HEK293 (cell line): Measurements from ENCODE around the gene OR51E1.
A peak's percentile ranks its signal among the peaks of the same experiment; 100 is the strongest.

Experiments used
- CTCF ChIA-PET: fragments of 350-600 bp; formaldehyde crosslinking; extraction: SDS; loops from one replicate; lab custom pipeline; 2021; ENCODE audit warnings: antibody characterized with exemption; lab: Yijun Ruan, JAX
- POLR2A ChIA-PET: fragments of 300-600 bp; formaldehyde crosslinking; extraction: SDS; loops from one replicate; lab custom pipeline; 2020; ENCODE audit warnings: antibody characterized with exemption, inconsistent platforms; lab: Yijun Ruan, JAX
- H3K27ac ChIP-seq: fragments of 200-500 bp; sonication (Bioruptor generic); 2 replicates; pipeline ENCODE4 v1.5.1; 2014; ENCODE audit warnings: low read depth, low read length, control low read depth, inconsistent platforms; ENCODE audit errors: extremely low read depth
- H3K36me3 ChIP-seq, 2 experiments: fragments of 200-500 bp in 1 of 2; sonication (Bioruptor generic) in 1 of 2; 1 replicate in 1 of 2; 2 replicates in 1 of 2; pipeline ENCODE4 v1.5.1; 2014 to 2017; ENCODE audit warnings: inconsistent platforms in 2 of 2, low read length in 2 of 2; ENCODE audit not compliant: control insufficient read depth in 2 of 2, insufficient read depth in 1 of 2
- H3K4me1 ChIP-seq: fragments of 200-500 bp; sonication (Bioruptor generic); 2 replicates; pipeline ENCODE4 v1.5.1; 2014; ENCODE audit warnings: mild to moderate bottlenecking, low read length, inconsistent platforms; ENCODE audit not compliant: control insufficient read depth, insufficient read depth
- H3K4me3 ChIP-seq: 2 replicates; pipeline ENCODE4 v1.5.1; 2011; ENCODE audit warnings: low read depth, mild to moderate bottlenecking, control low read depth, low read length, moderate library complexity
- H3K9me3 ChIP-seq: fragments of 200-500 bp; sonication (Bioruptor generic); 2 replicates; pipeline ENCODE4 v1.5.1; 2014; ENCODE audit warnings: low read depth, low read length, inconsistent platforms; ENCODE audit not compliant: control insufficient read depth, insufficient read depth
- KLF8 ChIP-seq: fragments of 450-650 bp; formaldehyde crosslinking; IDR thresholded peaks from 2 replicates; pipeline ENCODE4 v1.5.1; 2016; ENCODE audit warnings: missing biosample characterization, missing genetic modification characterization
- KLF9 ChIP-seq: fragments of 450-650 bp; formaldehyde crosslinking; IDR thresholded peaks from 2 replicates; pipeline ENCODE4 v1.5.1; 2016; ENCODE audit warnings: missing biosample characterization, missing genetic modification characterization, low read depth
- ZBTB10 ChIP-seq: fragments of 450-650 bp; formaldehyde crosslinking; IDR thresholded peaks from 2 replicates; pipeline ENCODE4 v1.5.1; 2016; ENCODE audit warnings: missing biosample characterization, missing genetic modification characterization
- ZBTB48 ChIP-seq: fragments of 450-650 bp; formaldehyde crosslinking; IDR thresholded peaks from 2 replicates; pipeline ENCODE4 v1.5.1; 2016; ENCODE audit warnings: missing biosample characterization, missing genetic modification characterization
- ZNF112 ChIP-seq: fragments of 450-650 bp; formaldehyde crosslinking; IDR thresholded peaks from 2 replicates; pipeline ENCODE4 v1.5.0; 2017; ENCODE audit warnings: missing biosample characterization, missing genetic modification characterization
- ZNF174 ChIP-seq: fragments of 450-650 bp; formaldehyde crosslinking; IDR thresholded peaks from 2 replicates; pipeline ENCODE4 v1.5.0; 2017; ENCODE audit warnings: missing biosample characterization, mild to moderate bottlenecking, missing genetic modification characterization
- ZNF248 ChIP-seq: fragments of 450-650 bp; formaldehyde crosslinking; IDR thresholded peaks from 2 replicates; pipeline ENCODE4 v1.5.1; 2017; ENCODE audit warnings: missing biosample characterization, missing genetic modification characterization
- ZNF335 ChIP-seq: fragments of 450-650 bp; formaldehyde crosslinking; conservative IDR thresholded peaks from 2 replicates; pipeline ENCODE4 v1.5.1; 2016; ENCODE audit warnings: missing biosample characterization, missing genetic modification characterization
- ZNF341 ChIP-seq: fragments of 450-650 bp; formaldehyde crosslinking; IDR thresholded peaks from 2 replicates; pipeline ENCODE4; 2016; ENCODE audit warnings: low read depth, missing biosample characterization, missing genetic modification characterization
- ZNF354C ChIP-seq: fragments of 450-650 bp; formaldehyde crosslinking; IDR thresholded peaks from 2 replicates; pipeline ENCODE4 v1.5.1; 2016; ENCODE audit warnings: missing biosample characterization, missing genetic modification characterization, low read depth, borderline replicate concordance
- ZNF521 ChIP-seq: fragments of 450-650 bp; formaldehyde crosslinking; IDR thresholded peaks from 2 replicates; pipeline ENCODE4 v1.5.1; 2017; ENCODE audit warnings: missing biosample characterization, mild to moderate bottlenecking, missing genetic modification characterization
- ZNF529 ChIP-seq: fragments of 450-650 bp; formaldehyde crosslinking; IDR thresholded peaks from 2 replicates; pipeline ENCODE4 v1.5.1; 2017; ENCODE audit warnings: missing genetic modification characterization, missing biosample characterization; ENCODE audit not compliant: insufficient replicate concordance
- ZNF580 ChIP-seq: fragments of 450-650 bp; formaldehyde crosslinking; IDR thresholded peaks from 2 replicates; pipeline ENCODE4 v1.5.1; 2016; ENCODE audit warnings: missing biosample characterization, missing genetic modification characterization
- ZNF621 ChIP-seq: fragments of 450-650 bp; formaldehyde crosslinking; IDR thresholded peaks from 2 replicates; pipeline ENCODE4 v1.5.1; 2017; ENCODE audit warnings: missing biosample characterization, missing genetic modification characterization
- ZNF626 ChIP-seq: fragments of 450-650 bp; sonication (Bioruptor Pico); formaldehyde crosslinking; IDR thresholded peaks from 2 replicates; pipeline ENCODE4 v1.5.1; 2018; ENCODE audit warnings: missing biosample characterization, missing genetic modification characterization, inconsistent platforms
- ZNF660 ChIP-seq: fragments of 450-650 bp; IDR thresholded peaks from 2 replicates; pipeline ENCODE4 v1.5.1; 2018; ENCODE audit warnings: missing biosample characterization, mild to moderate bottlenecking, missing genetic modification characterization
- TF ChIP-seq, protein P1 (sequence below): fragments of 450-650 bp; formaldehyde crosslinking; IDR thresholded peaks from 2 replicates; pipeline ENCODE4 v1.5.1; 2016; ENCODE audit warnings: missing biosample characterization, missing genetic modification characterization
- TF ChIP-seq, protein P2 (sequence below): fragments of 450-650 bp; formaldehyde crosslinking; IDR thresholded peaks from 2 replicates; pipeline ENCODE4 v1.5.1; 2017; ENCODE audit warnings: missing biosample characterization, mild to moderate bottlenecking, missing genetic modification characterization, moderate library complexity
- TF ChIP-seq, protein P3 (sequence below): fragments of 450-650 bp; formaldehyde crosslinking; IDR thresholded peaks from 2 replicates; pipeline ENCODE4 v1.5.1; 2016; ENCODE audit warnings: missing biosample characterization, missing genetic modification characterization

OR51E1 gene

GRCh38 chr11:4607781-4608666 is 35.8 kb upstream of the OR51E1 start, which contains the start of gene TRIM68 (continued):
- TF ChIP-seq, protein P1, sequence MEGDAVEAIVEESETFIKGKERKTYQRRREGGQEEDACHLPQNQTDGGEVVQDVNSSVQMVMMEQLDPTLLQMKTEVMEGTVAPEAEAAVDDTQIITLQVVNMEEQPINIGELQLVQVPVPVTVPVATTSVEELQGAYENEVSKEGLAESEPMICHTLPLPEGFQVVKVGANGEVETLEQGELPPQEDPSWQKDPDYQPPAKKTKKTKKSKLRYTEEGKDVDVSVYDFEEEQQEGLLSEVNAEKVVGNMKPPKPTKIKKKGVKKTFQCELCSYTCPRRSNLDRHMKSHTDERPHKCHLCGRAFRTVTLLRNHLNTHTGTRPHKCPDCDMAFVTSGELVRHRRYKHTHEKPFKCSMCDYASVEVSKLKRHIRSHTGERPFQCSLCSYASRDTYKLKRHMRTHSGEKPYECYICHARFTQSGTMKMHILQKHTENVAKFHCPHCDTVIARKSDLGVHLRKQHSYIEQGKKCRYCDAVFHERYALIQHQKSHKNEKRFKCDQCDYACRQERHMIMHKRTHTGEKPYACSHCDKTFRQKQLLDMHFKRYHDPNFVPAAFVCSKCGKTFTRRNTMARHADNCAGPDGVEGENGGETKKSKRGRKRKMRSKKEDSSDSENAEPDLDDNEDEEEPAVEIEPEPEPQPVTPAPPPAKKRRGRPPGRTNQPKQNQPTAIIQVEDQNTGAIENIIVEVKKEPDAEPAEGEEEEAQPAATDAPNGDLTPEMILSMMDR (tag by site-specific recombination): no peak
- TF ChIP-seq ZBTB48 (tag by site-specific recombination) (peak; percentile 58), ZNF626 (tag by site-specific recombination) (no peak), ZNF335 (tag by site-specific recombination) (peak; percentile 95)

- TF ChIP-seq ZBTB10: no peak
- TF ChIP-seq ZNF660 (tag by site-specific recombination): no peak
- no peak for TF ChIP-seq ZNF580 (tag by site-specific recombination)
- TF ChIP-seq, protein P2, sequence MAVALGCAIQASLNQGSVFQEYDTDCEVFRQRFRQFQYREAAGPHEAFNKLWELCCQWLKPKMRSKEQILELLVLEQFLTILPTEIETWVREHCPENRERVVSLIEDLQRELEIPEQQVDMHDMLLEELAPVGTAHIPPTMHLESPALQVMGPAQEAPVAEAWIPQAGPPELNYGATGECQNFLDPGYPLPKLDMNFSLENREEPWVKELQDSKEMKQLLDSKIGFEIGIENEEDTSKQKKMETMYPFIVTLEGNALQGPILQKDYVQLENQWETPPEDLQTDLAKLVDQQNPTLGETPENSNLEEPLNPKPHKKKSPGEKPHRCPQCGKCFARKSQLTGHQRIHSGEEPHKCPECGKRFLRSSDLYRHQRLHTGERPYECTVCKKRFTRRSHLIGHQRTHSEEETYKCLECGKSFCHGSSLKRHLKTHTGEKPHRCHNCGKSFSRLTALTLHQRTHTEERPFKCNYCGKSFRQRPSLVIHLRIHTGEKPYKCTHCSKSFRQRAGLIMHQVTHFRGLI: no peak
- TF ChIP-seq ZNF174 (tag by site-specific recombination): no peak
- no peak for TF ChIP-seq KLF8
- TF ChIP-seq, protein P3, sequence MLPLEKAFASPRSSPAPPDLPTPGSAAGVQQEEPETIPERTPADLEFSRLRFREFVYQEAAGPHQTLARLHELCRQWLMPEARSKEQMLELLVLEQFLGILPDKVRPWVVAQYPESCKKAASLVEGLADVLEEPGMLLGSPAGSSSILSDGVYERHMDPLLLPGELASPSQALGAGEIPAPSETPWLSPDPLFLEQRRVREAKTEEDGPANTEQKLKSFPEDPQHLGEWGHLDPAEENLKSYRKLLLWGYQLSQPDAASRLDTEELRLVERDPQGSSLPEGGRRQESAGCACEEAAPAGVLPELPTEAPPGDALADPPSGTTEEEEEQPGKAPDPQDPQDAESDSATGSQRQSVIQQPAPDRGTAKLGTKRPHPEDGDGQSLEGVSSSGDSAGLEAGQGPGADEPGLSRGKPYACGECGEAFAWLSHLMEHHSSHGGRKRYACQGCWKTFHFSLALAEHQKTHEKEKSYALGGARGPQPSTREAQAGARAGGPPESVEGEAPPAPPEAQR (tag by site-specific recombination): no peak
- no peak for TF ChIP-seq ZNF354C
- Histone ChIP-seq H3K9me3 (no peaks in the 10 kb centered on the region), H3K4me1 (0 out of 2 replicates have a peak, but pooled peaks cover 3% of the 10 kb centered on the region), H3K27ac (no peak overlapping the region), H3K36me3 (peaks cover 0 to 2% of the 10 kb centered on the region in 2 experiments; a peak in 1 of 3 replicates), H3K4me3 (no peak overlapping the region)
- ChIA-PET POLR2A (no interaction called here), CTCF (no interaction called here)
Observed at GRCh38 chr11:4610258-4610935, 33.4 kb upstream of the OR51E1 start.

GRCh38 chr11:4611986-4612385 is 31.8 kb upstream of the OR51E1 start:
- H3K27ac ChIP-seq: no peak overlapping the region
- TF ChIP-seq ZNF341 (tag by site-specific recombination) (no peak), KLF9 (no peak), ZNF529 (no peak), ZNF112 (no peak), ZNF521 (no peak), ZNF248 (tag by site-specific recombination) (no peak), ZNF621 (no peak)
- TF ChIP-seq, all 188 proteins: peak for 0
- 0 out of 2 replicates have a peak, but pooled peaks cover 2% of the 10 kb centered on the region for H3K4me1 ChIP-seq
- POLR2A ChIA-PET: no interaction called here
- CTCF ChIA-PET: interaction anchor here (0.7 to 1.1 kb wide), 3 partner anchors 27 to 428 kb away, joined by 3 to 4 read pairs (median 3); no protein-coding TSS in a partner anchor
- no peaks in the 10 kb centered on the region for H3K9me3 ChIP-seq
- no peaks in the 10 kb centered on the region for H3K36me3 ChIP-seq
- H3K4me3 ChIP-seq: no peak overlapping the region
